Panc1 (cell line): ENCODE measurements around the gene PAMR1.

Experiments used
- CTCF ChIP-seq: fragments of 450-650 bp; IDR thresholded peaks from 2 replicates; pipeline ENCODE4 v1.5.1; 2017; ENCODE audit warnings: mild to moderate bottlenecking
- POLR2AphosphoS5 ChIP-seq: IDR thresholded peaks from 2 replicates; pipeline ENCODE4 v1.6.1; 2012; ENCODE audit warnings: mild to moderate bottlenecking, low read depth, low read length, moderate library complexity
- SIN3A ChIP-seq: IDR thresholded peaks from 2 replicates; pipeline ENCODE4 v1.6.1; 2012; ENCODE audit warnings: low read depth, mild to moderate bottlenecking, low read length, moderate library complexity, borderline replicate concordance; ENCODE audit not compliant: insufficient read depth
- TCF7L2 ChIP-seq: IDR thresholded peaks from 2 replicates; pipeline ENCODE4 v1.6.1; 2011; ENCODE audit warnings: mild to moderate bottlenecking, low read depth, low read length, inconsistent platforms
- TF ChIP-seq, protein P1 (sequence below), 2 experiments: IDR thresholded peaks; 2 replicates each; pipeline ENCODE4 v1.6.1; 2011 to 2012; ENCODE audit warnings: low read depth in 2 of 2, control low read depth in 1 of 2, low read length in 1 of 2, mild to moderate bottlenecking in 1 of 2, moderate library complexity in 1 of 2; ENCODE audit not compliant: insufficient read depth in 1 of 2

DNA sequence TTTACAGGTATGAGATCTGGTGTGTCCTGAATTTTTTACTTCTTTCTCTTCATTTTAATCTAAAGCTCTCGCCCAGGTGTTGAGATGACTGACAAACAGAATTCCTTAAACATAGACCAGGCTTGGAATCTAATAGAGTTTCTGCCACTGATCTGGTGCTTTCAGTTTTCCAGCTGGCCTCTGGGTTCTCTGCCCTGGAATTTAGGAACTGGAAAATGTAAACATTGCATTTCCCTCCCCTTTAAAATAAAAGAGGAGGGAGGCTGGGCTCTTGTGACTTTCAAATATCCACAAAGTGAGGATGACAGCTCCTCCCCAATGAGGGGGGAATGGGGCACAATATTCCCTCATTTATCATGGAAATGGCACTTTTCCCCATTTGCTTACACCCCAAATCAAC is 5.0 kb downstream of the PAMR1 start:
- TF ChIP-seq CTCF: no peak
- no peak for TF ChIP-seq TCF7L2
- TF ChIP-seq POLR2AphosphoS5: no peak
- TF ChIP-seq SIN3A: no peak
- TF ChIP-seq, protein P1, sequence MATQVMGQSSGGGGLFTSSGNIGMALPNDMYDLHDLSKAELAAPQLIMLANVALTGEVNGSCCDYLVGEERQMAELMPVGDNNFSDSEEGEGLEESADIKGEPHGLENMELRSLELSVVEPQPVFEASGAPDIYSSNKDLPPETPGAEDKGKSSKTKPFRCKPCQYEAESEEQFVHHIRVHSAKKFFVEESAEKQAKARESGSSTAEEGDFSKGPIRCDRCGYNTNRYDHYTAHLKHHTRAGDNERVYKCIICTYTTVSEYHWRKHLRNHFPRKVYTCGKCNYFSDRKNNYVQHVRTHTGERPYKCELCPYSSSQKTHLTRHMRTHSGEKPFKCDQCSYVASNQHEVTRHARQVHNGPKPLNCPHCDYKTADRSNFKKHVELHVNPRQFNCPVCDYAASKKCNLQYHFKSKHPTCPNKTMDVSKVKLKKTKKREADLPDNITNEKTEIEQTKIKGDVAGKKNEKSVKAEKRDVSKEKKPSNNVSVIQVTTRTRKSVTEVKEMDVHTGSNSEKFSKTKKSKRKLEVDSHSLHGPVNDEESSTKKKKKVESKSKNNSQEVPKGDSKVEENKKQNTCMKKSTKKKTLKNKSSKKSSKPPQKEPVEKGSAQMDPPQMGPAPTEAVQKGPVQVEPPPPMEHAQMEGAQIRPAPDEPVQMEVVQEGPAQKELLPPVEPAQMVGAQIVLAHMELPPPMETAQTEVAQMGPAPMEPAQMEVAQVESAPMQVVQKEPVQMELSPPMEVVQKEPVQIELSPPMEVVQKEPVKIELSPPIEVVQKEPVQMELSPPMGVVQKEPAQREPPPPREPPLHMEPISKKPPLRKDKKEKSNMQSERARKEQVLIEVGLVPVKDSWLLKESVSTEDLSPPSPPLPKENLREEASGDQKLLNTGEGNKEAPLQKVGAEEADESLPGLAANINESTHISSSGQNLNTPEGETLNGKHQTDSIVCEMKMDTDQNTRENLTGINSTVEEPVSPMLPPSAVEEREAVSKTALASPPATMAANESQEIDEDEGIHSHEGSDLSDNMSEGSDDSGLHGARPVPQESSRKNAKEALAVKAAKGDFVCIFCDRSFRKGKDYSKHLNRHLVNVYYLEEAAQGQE (IDR thresholded peaks at IDR 0.05; ENCODE audit: insufficient read depth in 1 of 2, low read depth in 2 of 2, low read length in 1 of 2): no peak
